GM18868 (cell line): ENCODE results near the gene CNTN4.

ENCODE experiments used
- ATAC-seq: cut with Tn5 transposase; IDR thresholded peaks from one replicate; pipeline ENCODE4 v1.9.1; 2021; ENCODE audit warnings: mild to moderate bottlenecking, moderate library complexity; ENCODE audit not compliant: unreplicated experiment

The CNTN4 gene

GRCh38 chr3:2148561-2149340 is 50.1 kb downstream of the CNTN4 start:
- ATAC-seq = no peak

GRCh38 chr3:2153053-2153452 is 54.4 kb downstream of the CNTN4 start:
- ATAC-seq = no peak

- ATAC-seq = no peak
Measured at GRCh38 chr3:2153547-2153946, 54.9 kb downstream of the CNTN4 start.

GRCh38 chr3:2154621-2155020 is 56.0 kb downstream of the CNTN4 start:
- ATAC-seq = no peak

GRCh38 chr3:2156244-2156847 is 57.7 kb downstream of the CNTN4 start:
- peak; percentile 92 for ATAC-seq

GRCh38 chr3:2158828-2159227 is 60.2 kb downstream of the CNTN4 start:
- no peak for ATAC-seq

- ATAC-seq = no peak
Measured at GRCh38 chr3:2166552-2166951, 67.9 kb downstream of the CNTN4 start.

- no peak for ATAC-seq
Measured at GRCh38 chr3:2172561-2173171, 74.0 kb downstream of the CNTN4 start.

GRCh38 chr3:2180634-2181033 is 82.0 kb downstream of the CNTN4 start:
- no peak for ATAC-seq

GRCh38 chr3:2198776-2199279 is 100.2 kb downstream of the CNTN4 start:
- ATAC-seq = no peak

GRCh38 chr3:2204054-2204453 is 105.4 kb downstream of the CNTN4 start:
- ATAC-seq = no peak

GRCh38 chr3:2205692-2206091 is 107.0 kb downstream of the CNTN4 start:
- no peak for ATAC-seq

GRCh38 chr3:2206536-2206935 is 107.9 kb downstream of the CNTN4 start:
- ATAC-seq = no peak

GRCh38 chr3:2211568-2211967 is 112.9 kb downstream of the CNTN4 start:
- ATAC-seq = no peak

GRCh38 chr3:2212206-2212605 is 113.5 kb downstream of the CNTN4 start:
- ATAC-seq = no peak

GRCh38 chr3:2218375-2218774 is 119.7 kb downstream of the CNTN4 start:
- no peak for ATAC-seq

- no peak for ATAC-seq
Measured at GRCh38 chr3:2218816-2219215, 120.2 kb downstream of the CNTN4 start.

- ATAC-seq = no peak
Measured at GRCh38 chr3:2236203-2236602, 137.5 kb downstream of the CNTN4 start.

- no peak for ATAC-seq
Measured at GRCh38 chr3:2244137-2244536, 145.5 kb downstream of the CNTN4 start.

GRCh38 chr3:2246873-2247648 is 148.4 kb downstream of the CNTN4 start:
- no peak for ATAC-seq

- no peak for ATAC-seq
Measured at GRCh38 chr3:2247831-2248230, 149.2 kb downstream of the CNTN4 start.
